ENCODE data around the gene APOL1. TPM values are rescaled to one million over a fixed set of nuclear protein-coding genes. Genes with fewer than 3 reads are reported as not detected.
"Not testable (repeated sequence)": the region's sequence is repeated elsewhere in the genome, so short reads cannot be mapped to it uniquely, and the experiment has no call there.

Gene APOL1
- total RNA-seq, 1 experiment from 2014 or later, result 0.30 TPM

DNA sequence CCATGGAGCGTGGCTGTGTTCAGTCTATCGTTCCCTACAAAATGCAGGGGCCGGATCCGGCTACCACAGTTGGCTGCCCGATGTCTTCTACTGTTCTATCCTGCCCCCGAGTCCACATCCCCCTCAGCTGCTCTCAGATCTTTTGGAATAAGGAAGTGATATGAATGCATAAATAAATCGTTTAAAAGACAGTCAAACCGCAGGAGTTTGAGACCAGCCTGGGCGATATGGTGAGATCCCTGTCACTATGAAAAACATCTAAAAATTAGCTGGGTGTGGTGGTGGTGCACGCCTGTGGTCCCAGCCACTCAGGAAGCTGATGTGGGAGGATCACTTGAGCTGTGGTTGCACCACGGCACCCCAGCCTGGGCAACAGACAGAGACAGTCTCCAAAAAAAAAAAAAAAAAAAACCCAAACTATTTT is 37.0 kb downstream of the APOL1 start:
- H2AFZ ChIP-seq (ENCODE audit: low read depth, low read length, poor library complexity, severe bottlenecking); RAD21 ChIA-PET (ENCODE audit: low non-redundant PET in 1 of 2, low total read pairs in 2 of 2, uncharacterized antibody in 2 of 2, unreplicated experiment in 2 of 2); POLR2A ChIA-PET; intact Hi-C loops (cut with micrococcal nuclease); H4K20me1 ChIP-seq (ENCODE audit: insufficient read depth); ATAC-seq; H3K79me2 ChIP-seq (ENCODE audit: insufficient read depth, low read length); H3K9me3 ChIP-seq (ENCODE audit: control insufficient read depth in 1 of 2, insufficient read depth in 1 of 2, low read depth in 1 of 2, low read length in 2 of 2); H3K4me2 ChIP-seq (ENCODE audit: low read length); H3K9ac ChIP-seq (ENCODE audit: low read length); DNase-seq (ENCODE audit: low read depth, low spot score); H3K4me1 ChIP-seq (ENCODE audit: control insufficient read depth in 1 of 2, insufficient read depth in 2 of 2, low read length in 2 of 2); H3K4me3 ChIP-seq (replicated peaks in 1 of 2; ENCODE audit: low read depth in 1 of 2, low read length in 2 of 2); H3K27me3 ChIP-seq (ENCODE audit: insufficient read depth, low read length); BruUV-seq (replicated peaks); CTCF ChIA-PET; H3K27ac ChIP-seq (ENCODE audit: low read depth, low read length); H3K9me2 ChIP-seq (ENCODE audit: insufficient read depth): not testable (repeated sequence)
- H3K36me3 ChIP-seq (ENCODE audit: control insufficient read depth in 1 of 2, insufficient read depth in 2 of 2, low read length in 2 of 2), result peaks cover 54 to 75% of the 10 kb centered on the region in 2 experiments

DNA sequence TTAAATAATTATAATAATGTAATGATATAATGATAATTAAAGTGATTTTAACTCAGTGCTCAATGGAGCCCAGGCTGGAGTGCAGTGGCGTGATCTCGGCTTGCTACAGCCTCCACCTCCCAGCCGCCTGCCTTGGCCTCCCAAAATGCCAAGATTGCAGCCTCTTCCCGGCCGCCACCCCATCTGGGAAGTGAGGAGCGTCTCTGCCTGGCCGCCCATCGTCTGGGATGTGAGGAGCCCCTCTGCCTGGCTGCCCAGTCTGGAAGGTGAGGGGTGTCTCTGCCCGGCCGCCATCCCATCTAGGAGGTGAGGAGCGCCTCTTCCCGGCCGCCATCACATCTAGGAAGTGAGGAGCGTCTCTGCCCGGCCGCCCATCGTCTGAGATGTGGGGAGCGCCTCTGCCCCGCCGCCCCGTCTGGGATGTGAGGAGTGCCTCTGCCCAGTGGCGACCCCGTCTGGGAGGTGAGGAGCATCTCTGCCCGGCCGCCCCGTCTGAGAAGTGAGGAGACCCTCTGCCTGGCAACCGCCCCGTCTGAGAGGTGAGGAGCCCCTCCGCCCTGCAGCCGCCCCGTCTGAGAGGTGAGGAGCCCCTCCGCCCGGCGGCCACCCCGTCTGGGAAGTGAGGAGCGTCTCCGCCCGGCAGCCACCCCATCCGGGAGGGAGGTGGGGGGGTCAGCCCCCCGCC is 37.6 kb downstream of the APOL1 start:
- intact Hi-C loops (cut with micrococcal nuclease); DNase-seq (ENCODE audit: low read depth, low spot score); H3K9ac ChIP-seq (ENCODE audit: low read length); ATAC-seq; H3K9me2 ChIP-seq (ENCODE audit: insufficient read depth); POLR2A ChIA-PET; BruUV-seq (replicated peaks); H3K4me2 ChIP-seq (ENCODE audit: low read length); H3K79me2 ChIP-seq (ENCODE audit: insufficient read depth, low read length); H3K4me3 ChIP-seq (replicated peaks in 1 of 2; ENCODE audit: low read depth in 1 of 2, low read length in 2 of 2); RAD21 ChIA-PET (ENCODE audit: low non-redundant PET in 1 of 2, low total read pairs in 2 of 2, uncharacterized antibody in 2 of 2, unreplicated experiment in 2 of 2); H3K27me3 ChIP-seq (ENCODE audit: insufficient read depth, low read length); H3K4me1 ChIP-seq (ENCODE audit: control insufficient read depth in 1 of 2, insufficient read depth in 2 of 2, low read length in 2 of 2); H2AFZ ChIP-seq (ENCODE audit: low read depth, low read length, poor library complexity, severe bottlenecking); H3K27ac ChIP-seq (ENCODE audit: low read depth, low read length); H3K9me3 ChIP-seq (ENCODE audit: control insufficient read depth in 1 of 2, insufficient read depth in 1 of 2, low read depth in 1 of 2, low read length in 2 of 2); H4K20me1 ChIP-seq (ENCODE audit: insufficient read depth); CTCF ChIA-PET: not testable (repeated sequence)
- peaks cover 52 to 75% of the 10 kb centered on the region in 2 experiments for H3K36me3 ChIP-seq (ENCODE audit: control insufficient read depth in 1 of 2, insufficient read depth in 2 of 2, low read length in 2 of 2)

Measured in HCT116 (cell line).